Measurements from ENCODE around the gene MIA.
A peak's percentile ranks its signal among the peaks of the same experiment; 100 is the strongest.
"Not testable (repeated sequence)": the region's sequence is repeated elsewhere in the genome, so short reads cannot be mapped to it uniquely, and the experiment has no call there.

Gene MIA

DNA sequence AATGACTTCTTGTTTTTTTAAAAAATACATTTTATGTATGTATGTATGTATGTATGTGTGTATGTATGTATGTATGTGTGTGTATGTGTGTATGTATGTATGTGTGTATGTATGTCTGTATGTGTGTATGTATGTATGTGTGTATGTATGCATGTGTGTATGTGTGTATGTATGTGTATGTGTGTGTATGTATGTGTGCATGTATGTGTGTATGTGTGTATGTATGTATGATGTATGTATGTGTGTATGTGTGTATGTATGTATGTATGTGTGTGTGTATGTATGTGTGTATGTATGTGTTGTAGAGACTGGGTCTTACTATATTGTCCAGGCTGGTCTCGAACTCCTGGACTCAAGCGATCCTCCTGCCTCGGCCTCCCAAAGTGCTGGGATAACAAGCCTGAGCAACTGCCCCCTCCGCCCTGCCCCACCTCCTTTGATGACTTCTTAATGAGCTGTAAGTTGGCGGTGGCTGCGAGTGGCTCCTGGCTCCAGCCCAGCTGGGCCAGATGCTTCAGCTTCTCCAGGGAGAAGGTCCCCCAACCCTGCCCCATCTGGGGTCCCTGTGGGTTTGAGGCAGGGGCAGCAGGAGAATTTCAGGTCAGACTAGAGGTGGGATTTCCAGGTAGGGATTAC is 50.3 kb downstream of the MIA start:
- not testable (repeated sequence) for DNase-seq

DNA sequence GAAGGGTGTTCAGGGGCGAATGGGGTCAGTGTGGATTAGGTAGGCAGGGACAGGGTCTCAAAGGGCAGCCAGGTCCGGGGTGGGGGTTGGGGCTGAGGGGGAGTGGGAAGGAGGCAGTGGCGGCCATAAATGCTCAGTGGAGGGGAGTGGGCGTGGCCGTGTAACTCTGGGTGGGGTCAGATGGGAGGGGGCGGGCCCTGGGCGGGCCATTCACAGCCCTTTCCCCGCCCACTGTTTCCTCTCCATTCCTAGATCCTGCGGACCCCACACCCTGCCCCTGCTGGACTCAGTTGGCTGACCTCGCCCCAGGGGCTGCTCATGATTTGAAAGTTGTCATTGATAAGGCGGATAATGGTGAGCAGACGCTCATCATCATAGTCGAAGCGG is 51.0 kb downstream of the MIA start:
- DNase-seq: not testable (repeated sequence)

DNA sequence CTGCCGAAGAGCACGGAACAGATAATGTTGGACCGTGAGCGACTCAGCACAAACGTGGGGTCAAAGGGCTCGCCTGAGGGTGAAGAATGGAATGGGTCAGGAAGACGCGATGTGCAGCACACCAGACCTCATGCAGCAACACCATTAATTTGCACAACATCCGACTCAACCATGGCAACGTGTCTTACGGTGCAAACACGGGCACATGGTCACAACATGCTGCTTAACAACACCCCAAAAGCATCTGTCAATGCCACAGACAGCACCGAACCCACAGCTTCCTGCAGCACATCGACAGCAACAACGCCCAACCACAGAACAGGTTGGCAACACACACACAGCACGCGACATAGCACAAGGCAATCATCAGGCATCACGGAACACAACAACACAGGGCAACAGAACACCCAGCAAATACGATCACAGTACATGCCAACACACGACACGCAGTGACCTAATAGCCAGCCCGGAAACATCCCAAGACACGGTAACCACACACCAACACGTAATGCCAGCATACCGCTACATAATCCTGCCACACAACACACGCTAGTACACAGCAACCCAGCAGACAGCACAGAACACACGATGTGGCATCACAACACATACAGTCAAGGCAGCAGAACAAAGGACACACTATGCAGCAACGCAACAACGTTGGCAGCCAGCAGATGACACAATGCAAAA is 51.5 kb downstream of the MIA start:
- peak in 1 of 2 donors; percentile 26 for DNase-seq
